ENCODE data around the gene ZNF610. TPM values are rescaled to one million over a fixed set of nuclear protein-coding genes. Genes with fewer than 3 reads are reported as not detected.

The ZNF610 gene
- total and polyA plus RNA-seq, 9 donors: 3.3 to 11.7 (median 6.5) TPM

DNA sequence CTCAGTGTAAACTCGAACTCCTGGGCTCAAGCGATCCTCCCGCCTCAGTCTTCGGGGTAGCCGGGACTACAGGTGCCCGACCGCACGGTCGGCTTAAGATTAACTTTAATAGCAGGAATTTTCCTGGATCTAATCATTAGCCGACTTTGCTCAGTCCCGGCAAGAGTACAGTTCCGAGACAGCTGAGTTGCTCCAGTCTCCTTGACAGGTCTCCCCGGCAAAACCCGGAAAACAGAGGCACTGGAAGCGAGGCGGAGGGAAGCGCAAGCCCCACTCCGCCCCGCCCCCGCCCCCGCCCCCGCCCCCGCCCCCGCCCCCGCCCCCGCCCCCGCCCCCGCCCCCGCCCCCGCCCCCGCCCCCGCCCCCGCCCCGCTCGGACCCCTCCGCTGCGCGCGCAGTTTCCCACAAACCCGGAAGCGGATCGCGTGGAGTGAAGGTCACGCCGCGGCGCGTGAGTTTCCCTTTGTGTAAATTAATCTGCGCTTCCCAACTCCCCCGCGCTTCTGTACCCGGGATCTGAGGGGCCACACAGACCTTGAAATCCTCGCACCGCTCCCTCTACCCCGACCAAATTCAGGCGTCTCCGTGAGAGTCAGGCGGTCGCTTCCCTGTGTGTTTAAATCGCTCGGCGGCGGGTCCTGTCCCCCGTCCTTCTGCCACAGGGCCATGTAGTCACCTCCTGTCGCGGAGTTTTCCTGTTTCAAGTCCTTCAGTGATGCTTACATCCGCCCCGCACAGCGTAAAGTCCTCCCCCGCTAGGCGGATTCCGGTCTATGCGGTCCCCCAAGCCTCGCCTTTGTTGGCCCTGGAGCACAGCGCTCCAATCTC, 39.1 kb upstream of the ZNF610 start, which contains the start of gene ZNF480:
Gene ZNF480, plus strand, starts transcription at position 397 of the 828 bp plus-strand sequence. CDS start 3,244 bp downstream, outside the sequence.
- WGBS, 3 donors: 0 to 1% (median 1%) methylated on average over 56 to 73 of the region's 75 CpGs
- H3K27me3 ChIP-seq: no peaks in the 10 kb centered on the region
- H3K4me1 ChIP-seq (ENCODE audit: insufficient read depth): peaks cover 4% of the 10 kb centered on the region
- intact Hi-C loops (cut with DNase I): no loop called here
- DNase-seq: peak; percentile 83 to 91 (median 86)
- TF ChIP-seq, protein P1, sequence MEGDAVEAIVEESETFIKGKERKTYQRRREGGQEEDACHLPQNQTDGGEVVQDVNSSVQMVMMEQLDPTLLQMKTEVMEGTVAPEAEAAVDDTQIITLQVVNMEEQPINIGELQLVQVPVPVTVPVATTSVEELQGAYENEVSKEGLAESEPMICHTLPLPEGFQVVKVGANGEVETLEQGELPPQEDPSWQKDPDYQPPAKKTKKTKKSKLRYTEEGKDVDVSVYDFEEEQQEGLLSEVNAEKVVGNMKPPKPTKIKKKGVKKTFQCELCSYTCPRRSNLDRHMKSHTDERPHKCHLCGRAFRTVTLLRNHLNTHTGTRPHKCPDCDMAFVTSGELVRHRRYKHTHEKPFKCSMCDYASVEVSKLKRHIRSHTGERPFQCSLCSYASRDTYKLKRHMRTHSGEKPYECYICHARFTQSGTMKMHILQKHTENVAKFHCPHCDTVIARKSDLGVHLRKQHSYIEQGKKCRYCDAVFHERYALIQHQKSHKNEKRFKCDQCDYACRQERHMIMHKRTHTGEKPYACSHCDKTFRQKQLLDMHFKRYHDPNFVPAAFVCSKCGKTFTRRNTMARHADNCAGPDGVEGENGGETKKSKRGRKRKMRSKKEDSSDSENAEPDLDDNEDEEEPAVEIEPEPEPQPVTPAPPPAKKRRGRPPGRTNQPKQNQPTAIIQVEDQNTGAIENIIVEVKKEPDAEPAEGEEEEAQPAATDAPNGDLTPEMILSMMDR (IDR thresholded peaks at IDR 0.05): peak in 1 of 3 donors; percentile 30
- peak; percentile 64 for TF ChIP-seq POLR2A (IDR thresholded peaks at IDR 0.05)
- no peak for TF ChIP-seq EP300 (IDR thresholded peaks at IDR 0.05)
- no peaks in the 10 kb centered on the region for H3K9me3 ChIP-seq
- peak within 1 kb of the TSS; percentile 68 for H3K4me3 ChIP-seq
- H3K36me3 ChIP-seq: no peaks in the 10 kb centered on the region
- peak within 1 kb of the TSS; percentile 50 to 83 for H3K27ac ChIP-seq

DNA sequence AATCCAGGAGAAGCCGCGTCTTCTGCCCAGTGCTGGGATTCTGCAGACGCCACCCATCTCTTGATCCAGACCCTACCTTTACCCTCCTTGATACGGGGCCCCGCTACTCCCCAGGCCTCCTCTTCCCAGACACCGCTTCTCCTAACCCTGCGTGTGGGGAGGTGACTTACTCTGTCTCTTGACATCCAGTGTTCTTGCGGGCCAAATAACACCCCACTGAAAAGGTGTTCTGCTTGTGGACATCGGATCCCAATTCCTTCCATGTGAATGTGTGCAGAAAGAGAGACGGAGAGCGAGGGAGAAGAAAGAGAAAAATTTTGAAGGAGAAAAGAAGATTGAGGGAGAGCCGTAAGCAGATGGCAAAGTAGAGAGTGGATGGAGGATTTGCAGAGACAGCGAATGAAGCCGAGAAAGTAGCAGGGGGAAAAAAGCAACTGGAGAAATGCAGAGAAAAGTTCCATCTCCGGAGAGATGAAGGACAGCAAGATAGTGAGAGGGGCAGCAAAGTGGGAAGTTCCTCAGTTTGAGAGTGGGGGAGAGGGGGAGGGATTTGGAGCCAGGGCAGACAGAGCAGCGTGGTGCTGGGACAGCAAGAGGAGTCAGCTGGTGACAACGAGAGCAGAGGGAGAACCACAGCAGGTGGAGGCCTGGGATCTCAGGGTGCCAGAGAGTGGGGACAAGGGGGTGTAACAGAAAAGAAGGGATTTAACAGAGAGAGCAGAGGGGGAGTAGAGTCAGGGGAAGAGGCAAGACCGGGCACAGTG, 38.3 kb upstream of the ZNF610 start:
- intact Hi-C loops (cut with DNase I): no loop called here
- Histone ChIP-seq H3K4me1 (ENCODE audit: insufficient read depth) (peaks cover 4% of the 10 kb centered on the region), H3K27ac (peak overlapping the region; percentile 50 to 83), H3K9me3 (no peaks in the 10 kb centered on the region), H3K4me3 (peak overlapping the region; percentile 68), H3K36me3 (no peaks in the 10 kb centered on the region), H3K27me3 (no peaks in the 10 kb centered on the region)
- WGBS, 3 donors: 7 to 9% (median 9%) methylated on average over 18 of the region's 18 CpGs
- peak in 1 of 5 donors; percentile 23 for DNase-seq
- TF ChIP-seq POLR2A (IDR thresholded peaks at IDR 0.05) (no peak), EP300 (IDR thresholded peaks at IDR 0.05) (no peak)
- TF ChIP-seq, protein P1 (IDR thresholded peaks at IDR 0.05): no peak

DNA sequence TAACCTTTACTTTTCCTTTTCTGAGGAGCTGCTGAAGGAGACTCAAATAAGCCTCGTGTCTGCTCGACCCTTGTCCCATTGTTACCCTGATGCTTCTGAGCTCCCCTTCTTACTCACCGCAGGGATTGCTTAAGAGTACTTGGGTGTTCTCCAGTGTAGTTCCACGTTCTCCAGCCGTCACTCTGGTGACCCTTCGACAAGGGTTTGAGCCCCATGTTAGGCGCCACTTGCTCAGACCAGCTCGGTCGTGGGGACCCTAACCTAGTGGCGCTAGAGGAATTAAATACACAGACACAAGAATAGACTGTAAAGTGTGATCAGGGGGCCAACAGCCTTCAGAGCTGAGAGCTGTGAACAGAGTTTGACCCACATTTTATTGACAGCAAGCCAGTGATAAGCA, 28.8 kb upstream of the ZNF610 start:
- WGBS, 3 donors: 96 to 98% (median 97%) methylated on average over 10 of the region's 10 CpGs
- peaks cover 6 to 46% of the 10 kb centered on the region in 2 donors for H3K9me3 ChIP-seq
- no peaks in the 10 kb centered on the region for H3K36me3 ChIP-seq
- no peak for DNase-seq
- intact Hi-C loops (cut with DNase I): no loop called here
- no peak overlapping the region for H3K27ac ChIP-seq
- TF ChIP-seq, protein P1 (IDR thresholded peaks at IDR 0.05): no peak
- TF ChIP-seq EP300 (IDR thresholded peaks at IDR 0.05): no peak
- no peak for TF ChIP-seq POLR2A (IDR thresholded peaks at IDR 0.05)
- H3K4me1 ChIP-seq (ENCODE audit: insufficient read depth): no peaks in the 10 kb centered on the region
- no peak overlapping the region for H3K4me3 ChIP-seq
- H3K27me3 ChIP-seq: no peaks in the 10 kb centered on the region

DNA sequence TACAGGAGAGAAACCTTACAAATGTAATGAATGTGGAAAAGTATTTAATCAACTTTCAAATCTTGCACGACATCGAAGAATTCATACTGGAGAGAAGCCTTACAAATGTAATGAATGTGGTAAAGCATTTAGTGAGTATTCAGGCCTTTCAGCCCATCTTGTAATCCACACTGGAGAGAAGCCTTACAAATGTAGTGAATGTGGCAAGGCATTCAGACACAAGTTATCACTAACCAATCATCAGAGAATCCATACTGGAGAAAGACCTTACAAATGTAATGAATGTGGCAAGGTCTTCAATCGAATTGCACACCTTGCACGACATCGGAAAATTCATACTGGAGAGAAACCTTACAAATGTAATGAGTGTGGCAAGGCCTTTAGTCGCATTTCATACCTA, 13.6 kb upstream of the ZNF610 start:
- Histone ChIP-seq H3K27me3 (no peaks in the 10 kb centered on the region), H3K4me3 (no peak overlapping the region), H3K4me1 (ENCODE audit: insufficient read depth) (no peaks in the 10 kb centered on the region), H3K36me3 (peaks cover 1% of the 10 kb centered on the region), H3K9me3 (peaks cover 9 to 60% of the 10 kb centered on the region in 2 donors), H3K27ac (no peak overlapping the region)
- TF ChIP-seq EP300 (IDR thresholded peaks at IDR 0.05): no peak
- intact Hi-C loops (cut with DNase I): no loop called here
- 97 to 99% (median 98%) methylated on average over 6 of the region's 6 CpGs for WGBS, 3 donors
- no peak for DNase-seq
